Heart left ventricle (tissue), 16 donors: Measurements from ENCODE around the gene ARF1. TPM values are rescaled to one million over a fixed set of nuclear protein-coding genes. Genes with fewer than 3 reads are reported as not detected.

Experiments
- ATAC-seq, 4 donors: fragments of 200-7000 bp; cut with Tn5 transposase; one replicate each; pipeline ENCODE4 v1.9.1; 2020 to 2022; ENCODE audit warnings: moderate library complexity in 4 of 4, mild to moderate bottlenecking in 3 of 4, moderate number of reproducible peaks in 1 of 4
- DNase-seq, 5 donors: peaks; one replicate each; pipeline ENCODE4 v3.0.0-alpha.2; 2020
- H3K27ac ChIP-seq, 12 donors: fragments of 200-600 bp; sonication (generic) in 4 of 12; one replicate each; pipeline versions ENCODE4 v1.5.0 to v1.8.0; 2016 to 2022; ENCODE audit warnings: mild to moderate bottlenecking in 2 of 12
- H3K27me3 ChIP-seq, 9 donors: fragments of 200-600 bp; sonication (generic) in 2 of 9; one replicate each; pipeline versions ENCODE4 v1.5.1 to v1.8.0; 2016 to 2022; ENCODE audit warnings: mild to moderate bottlenecking in 3 of 9
- H3K36me3 ChIP-seq, 9 donors: fragments of 200-600 bp; sonication (generic) in 2 of 9; one replicate each; pipeline versions ENCODE4 v1.5.0 to v1.8.0; 2018 to 2022; ENCODE audit warnings: mild to moderate bottlenecking in 2 of 9
- H3K4me1 ChIP-seq, 12 donors: fragments of 200-600 bp; sonication (generic) in 4 of 12; one replicate each; pipeline versions ENCODE4 v1.5.0 to v1.8.0; 2016 to 2022; ENCODE audit warnings: mild to moderate bottlenecking in 3 of 12
- H3K4me3 ChIP-seq, 12 donors: fragments of 200-600 bp; sonication (generic) in 4 of 12; one replicate each; pipeline versions ENCODE4 v1.5.0 to v1.8.0; 2017 to 2022; ENCODE audit warnings: mild to moderate bottlenecking in 9 of 12, moderate library complexity in 4 of 12
- H3K9me3 ChIP-seq, 12 donors: fragments of 200-600 bp; sonication (generic) in 4 of 12; one replicate each; pipeline versions ENCODE4 v1.5.0 to v1.8.0; 2016 to 2022; ENCODE audit warnings: mild to moderate bottlenecking in 1 of 12
- CTCF ChIP-seq, 12 donors: fragments of 200-600 bp; sonication (generic) in 4 of 12; IDR thresholded peaks; one replicate each; pipeline versions ENCODE4 v1.5.0 to v1.8.0; 2018 to 2022; ENCODE audit warnings: antibody characterized with exemption in 12 of 12, mild to moderate bottlenecking in 5 of 12
- POLR2A ChIP-seq, 2 donors: fragments of 450-650 bp; IDR thresholded peaks; one replicate each; pipeline ENCODE4 v1.6.1; 2017; ENCODE audit warnings: antibody characterized with exemption in 2 of 2, mild to moderate bottlenecking in 2 of 2, moderate library complexity in 2 of 2
- WGBS, 4 donors: extraction: QIAGEN DNeasy Blood & Tissue Kit in 2 of 4; methylation state at CpG; one replicate each; pipeline versions ENCODE4 v1.1.5 to v1.1.7; 2013 to 2018; 5-methylcytosine and 5-hydroxymethylcytosine counted together
- intact Hi-C, 10 donors: fragments of 100-400 bp; cut with DNase I; formaldehyde crosslinking; loops; one replicate each; pipeline versions ENCODE4 v1.11.1 to v1.14.2; 2022
- polyA plus RNA-seq, 2 donors: library from polyadenylated mRNA; stranded (reverse); fragments of 200-250 nt; gene quantifications; one replicate each; pipeline ENCODE4 v1.2.3, GENCODE V29; 2013
- total RNA-seq, 9 donors: library from RNA; depleted of rRNA in 2 of 9; stranded (reverse); fragments of >200 nt in 2 of 9; fragmentation: NEBNext Ultra II Directional in 3 of 9; extraction: Animal tissue kit (Norgen Biotek cat#: 25700) in 3 of 9; gene quantifications; one replicate each; pipeline versions ENCODE4 v1.1.0 to v1.2.4, GENCODE V29; 2016 to 2023
- donor health status: ischemic (EF 13 %, LVEDD 7.1; RV severe dilation, severe dysfunction).
- donor health status: healthy with polysubstance abuse.
- donor health status: DM: no; HTN: yes; CAD: no.
- donor health status: DM: no; HTN: no; CAD: no.
- donor health status: ischemic (EF 25% LVEDD 6.9; RV normal size, moderate dysfunction).
- donor health status: ischemic (EF 25% LVEDD 5.7; RV mildly dilated, moderate dysfunction).
- donor health status: healthy.
- donor health status: DM: yes; HTN: yes; CAD: no.
- donor health status: ischemic (EF 35%, LVEDD 5.7; RV mildly dilated, moderate dysfunction).
- donor health status: nonischemic (EF 11% LVEDD 7.7; RV severe dilation, severe dysfunction).
- donor health status: DM: yes; HTN: yes; CAD: no.
- donor health status: PGD.
- donor health status: ischemic (EF 29% LVEDD 5.4; RV normal size, mild dysfunction).
- donor health status: nonischemic (EF 23%, LVEDD 6.1; RV moderate dilation, normal function).

Gene ARF1
- total and polyA plus RNA-seq, 11 donors, result 217 to 580 (median 310) TPM

GRCh38 chr1:228063251-228064191, 19.0 kb upstream of the ARF1 start:
- WGBS, 4 donors, result 78 to 89% (median 86%) methylated on average over 6 to 15 of the region's 15 CpGs
- no peak overlapping the region for H3K27ac ChIP-seq
- DNase-seq (peak in 2 of 5 donors; percentile 14 to 50), ATAC-seq (no peak)
- intact Hi-C loops, result no loop called here
- no peak for TF ChIP-seq CTCF (IDR thresholded peaks at IDR 0.05)
- TF ChIP-seq POLR2A (IDR thresholded peaks at IDR 0.05), result no peak
- peaks cover 0 to 25% (median 6%) of the 10 kb centered on the region in 12 donors for H3K4me1 ChIP-seq
- no peaks in the 10 kb centered on the region for H3K36me3 ChIP-seq
- H3K4me3 ChIP-seq, result no peak overlapping the region
- no peaks in the 10 kb centered on the region for H3K9me3 ChIP-seq
- peaks cover 44 to 90% (median 81%) of the 10 kb centered on the region in 9 donors for H3K27me3 ChIP-seq

GRCh38 chr1:228064296-228064695, 18.2 kb upstream of the ARF1 start:
- H3K4me1 ChIP-seq, result peaks cover 0 to 20% (median 6%) of the 10 kb centered on the region in 12 donors
- H3K27ac ChIP-seq, result no peak overlapping the region
- DNase-seq (peak in 2 of 5 donors; percentile 23 to 44), ATAC-seq (no peak)
- intact Hi-C loops, result no loop called here
- peaks cover 37 to 87% (median 73%) of the 10 kb centered on the region in 9 donors for H3K27me3 ChIP-seq
- H3K4me3 ChIP-seq, result no peak overlapping the region
- H3K9me3 ChIP-seq, result no peaks in the 10 kb centered on the region
- H3K36me3 ChIP-seq, result no peaks in the 10 kb centered on the region
- no peak for TF ChIP-seq POLR2A (IDR thresholded peaks at IDR 0.05)
- TF ChIP-seq CTCF (IDR thresholded peaks at IDR 0.05), result no peak
- WGBS, 4 donors, result 53 to 100% (median 72%) methylated on average over 1 to 8 of the region's 8 CpGs

- Histone ChIP-seq H3K4me3 (no peak overlapping the region), H3K27me3 (peaks cover 31 to 81% (median 67%) of the 10 kb centered on the region in 9 donors), H3K27ac (no peak overlapping the region), H3K36me3 (no peaks in the 10 kb centered on the region), H3K9me3 (no peaks in the 10 kb centered on the region), H3K4me1 (peaks cover 0 to 13% (median 6%) of the 10 kb centered on the region in 12 donors)
- TF ChIP-seq POLR2A (IDR thresholded peaks at IDR 0.05) (no peak), CTCF (IDR thresholded peaks at IDR 0.05) (no peak)
- intact Hi-C loops, result no loop called here
- WGBS, 4 donors, result 70 to 75% (median 73%) methylated on average over 8 to 15 of the region's 15 CpGs
- ATAC-seq, result no peak
- DNase-seq, result peak in 2 of 5 donors; percentile 21 to 48
These were observed 17.6 kb upstream of the ARF1 start for GRCh38 chr1:228064741-228065542.
